Stimulated activated CD8-positive, alpha-beta memory T cell treated with anti-CD3 and anti-CD28 coated beads, Interleukin-12 subunit alpha, Interleukin-12 subunit beta, amount 100 ng/mL, for 24 hours (primary cell): ENCODE data around the gene DHRS3.

Source experiments
- DNase-seq: peaks from one replicate; pipeline ENCODE4 v3.0.0-alpha.2; 2020; ENCODE audit errors: extremely low read depth

The DHRS3 gene

DNA sequence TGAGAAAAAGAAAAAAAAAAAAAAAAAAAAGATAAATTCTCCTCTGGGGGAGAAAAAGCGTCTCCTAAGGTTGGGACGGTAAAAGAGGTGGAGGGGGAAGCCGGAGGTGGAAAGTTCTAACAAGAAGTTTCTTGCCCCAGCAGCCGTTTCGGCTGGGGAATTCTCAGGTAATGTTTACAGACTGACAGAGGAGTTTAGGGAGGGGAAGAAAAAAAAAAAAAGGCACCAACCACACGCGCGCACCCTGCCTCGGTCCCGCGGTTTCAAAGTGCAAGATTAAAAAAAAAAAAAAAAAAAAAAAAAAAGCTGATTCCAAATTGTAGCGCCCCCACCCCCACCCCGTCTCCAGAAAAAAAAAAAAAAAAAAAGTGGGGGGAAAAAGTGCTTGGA, 504 bp downstream of the DHRS3 start:
- DNase-seq = no peak

- no peak for DNase-seq
Observed at GRCh38 chr1:12616709-12617373, 1.2 kb downstream of the DHRS3 start.

GRCh38 chr1:12615865-12616708, 1.9 kb downstream of the DHRS3 start:
- DNase-seq = no peak

DNA sequence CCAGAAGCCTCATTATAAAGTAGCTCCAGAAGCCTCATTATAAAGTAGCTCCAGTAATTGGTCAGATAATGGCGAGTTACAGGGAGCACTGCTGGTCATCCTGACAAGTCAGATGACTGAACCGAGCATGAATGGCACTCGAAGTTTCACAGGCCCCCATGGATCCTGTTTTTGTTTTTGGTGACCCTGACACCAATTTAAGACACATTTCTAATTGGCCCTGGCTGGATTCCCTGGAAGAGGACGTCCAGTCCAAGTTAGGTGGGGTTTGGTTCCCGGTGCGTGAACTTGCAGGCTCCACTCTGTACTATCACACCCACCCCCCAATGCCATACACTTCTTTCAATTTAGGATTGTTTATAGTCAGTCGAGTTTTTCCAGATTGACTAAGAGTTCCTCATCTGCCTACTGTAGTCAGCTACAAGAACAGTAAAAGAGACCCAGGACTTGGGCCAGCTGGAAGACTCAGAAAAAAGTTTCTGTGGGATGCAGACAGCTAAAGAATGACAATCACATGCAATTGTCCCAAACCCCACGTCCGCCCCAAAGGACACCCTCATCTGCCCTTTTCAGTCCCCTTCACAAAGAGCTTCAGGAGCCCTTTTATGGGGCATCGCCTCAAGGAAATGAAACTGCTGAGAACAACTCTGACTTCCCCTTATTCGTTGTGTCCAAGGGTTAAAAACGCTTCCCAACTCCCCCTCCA, 2.7 kb downstream of the DHRS3 start:
- no peak for DNase-seq

GRCh38 chr1:12614402-12615158, 3.4 kb downstream of the DHRS3 start:
- no peak for DNase-seq

DNA sequence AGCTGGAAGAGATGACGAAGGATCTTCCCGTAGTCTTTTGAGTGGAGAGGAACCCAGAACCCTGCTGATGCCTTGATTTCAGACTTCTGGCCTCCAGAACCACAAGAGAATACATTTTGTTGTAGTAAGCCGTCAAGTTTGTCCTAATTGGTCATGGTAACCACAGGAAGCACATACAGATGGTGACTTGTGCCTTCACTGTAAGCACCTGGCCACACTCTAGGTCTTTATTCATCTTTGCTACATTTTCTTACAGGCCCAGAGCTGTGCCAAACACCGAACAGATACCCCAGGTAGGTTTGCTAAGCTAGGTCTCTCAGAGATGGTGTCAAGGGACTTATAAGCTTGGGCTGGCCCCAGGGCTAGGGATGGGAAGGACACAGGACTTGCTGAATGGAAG, 4.8 kb downstream of the DHRS3 start:
- DNase-seq = no peak

GRCh38 chr1:12610941-12611340, 7.1 kb downstream of the DHRS3 start:
- DNase-seq = no peak

DNA sequence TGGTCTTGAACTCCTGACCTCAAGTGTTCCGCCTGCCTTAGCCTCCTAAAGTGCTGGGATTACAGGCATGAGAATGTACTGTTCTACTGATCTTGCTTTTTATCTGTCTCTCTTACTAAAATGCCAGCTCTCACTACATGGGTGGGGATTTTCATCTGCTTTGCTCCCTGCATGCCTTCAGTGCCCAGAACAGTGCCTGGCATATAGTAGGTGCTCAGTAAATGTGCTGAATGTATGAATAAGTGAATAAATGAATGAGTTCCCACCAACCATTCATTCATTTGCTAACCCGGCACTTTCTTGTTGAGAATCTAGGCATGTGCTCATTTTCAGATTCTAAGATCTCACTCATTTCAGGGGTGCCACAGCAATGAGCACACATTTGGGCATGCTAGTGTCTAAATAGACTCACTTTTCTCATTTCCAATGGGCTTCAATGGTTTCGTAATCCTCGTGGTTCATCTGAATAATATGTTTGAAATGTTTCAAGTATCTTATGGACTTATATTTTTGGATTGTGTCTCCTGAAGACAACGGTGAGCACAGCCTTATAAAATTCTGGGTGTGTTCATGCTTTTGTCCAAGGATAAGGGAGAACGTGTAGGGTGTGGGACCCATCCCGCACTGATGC, 7.6 kb downstream of the DHRS3 start:
- DNase-seq = no peak

DNA sequence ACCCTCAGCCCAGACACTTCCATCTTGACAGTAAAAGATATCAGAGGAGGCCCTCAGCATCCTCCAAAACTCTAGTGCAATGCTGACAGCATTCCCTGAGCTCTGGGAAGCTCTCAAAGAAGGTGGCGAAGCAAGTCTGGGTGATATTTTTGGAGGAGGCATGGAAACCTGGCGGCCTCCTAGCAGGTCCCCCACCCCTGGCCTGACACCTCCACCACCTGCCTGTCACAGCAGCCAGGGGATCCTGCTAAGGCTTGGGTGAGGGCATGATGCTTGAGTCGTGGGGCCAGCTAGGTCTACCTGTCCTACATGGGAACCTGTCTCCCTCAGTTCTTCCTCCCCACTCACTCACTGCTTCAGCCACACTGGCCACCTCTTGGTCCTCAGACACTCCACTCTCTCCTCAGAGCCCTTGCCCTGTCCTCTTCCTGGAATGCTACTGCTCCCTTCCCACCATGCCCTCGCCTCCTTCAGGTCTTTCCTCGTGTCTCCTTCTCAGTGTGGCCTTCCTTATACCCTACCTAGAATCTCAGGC, 8.5 kb downstream of the DHRS3 start:
- no peak for DNase-seq

GRCh38 chr1:12608311-12608957, 9.6 kb downstream of the DHRS3 start:
- DNase-seq = no peak

- no peak for DNase-seq
Observed at GRCh38 chr1:12607263-12607662, 10.7 kb downstream of the DHRS3 start.

DNA sequence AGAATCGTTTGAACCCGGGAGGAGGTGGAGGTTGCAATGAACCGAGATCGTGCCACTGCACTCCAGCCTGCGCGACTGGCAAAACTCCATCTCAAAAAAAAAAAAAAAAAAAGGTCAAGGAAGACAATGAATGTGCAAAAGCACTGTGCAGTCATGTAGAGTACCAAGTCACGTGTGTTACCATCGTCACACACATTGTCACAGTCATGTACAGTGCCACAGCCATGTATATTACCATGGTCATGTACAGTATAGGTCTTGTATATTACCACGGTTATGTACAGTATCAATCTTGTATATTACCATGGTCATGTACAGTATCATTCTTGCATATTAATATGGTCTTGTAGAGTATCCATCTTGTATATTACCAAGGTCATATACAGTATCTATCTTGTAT, 13.0 kb downstream of the DHRS3 start:
- no peak for DNase-seq

DNA sequence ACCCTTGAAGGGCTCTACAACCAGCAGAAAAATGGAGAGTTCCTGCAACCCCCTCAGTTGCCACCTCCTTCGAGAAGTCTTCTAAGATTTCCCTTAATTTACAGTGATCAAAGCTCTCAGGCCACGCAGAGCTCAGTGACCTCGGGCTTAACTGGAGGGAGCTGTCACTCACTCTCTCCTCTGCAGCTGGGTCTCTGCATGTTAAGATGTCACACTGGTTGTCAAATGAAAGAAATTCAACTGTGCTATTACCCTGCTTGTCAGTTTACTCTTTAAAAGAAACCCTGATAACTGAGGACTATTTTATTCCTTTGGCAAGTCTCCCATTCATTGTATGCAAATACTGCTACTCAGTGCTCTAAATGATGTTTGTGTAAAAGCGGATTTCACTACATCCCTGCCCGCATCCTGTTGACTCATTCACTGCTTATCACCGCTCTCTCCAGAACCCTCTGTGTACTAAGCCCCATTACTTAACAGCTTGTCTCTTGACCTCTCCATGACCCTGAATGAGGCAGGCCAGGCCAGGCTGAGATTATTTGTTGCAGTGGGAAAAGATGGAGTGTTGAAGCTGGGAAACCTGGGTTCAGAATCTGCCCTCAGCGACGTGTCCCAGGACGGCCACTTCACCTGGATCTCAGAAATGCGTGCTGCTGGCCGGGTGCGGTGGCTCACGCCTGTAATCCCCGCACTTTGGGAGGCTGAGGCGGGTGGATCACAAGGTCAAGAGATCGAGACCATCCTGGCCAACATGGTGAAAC, 13.7 kb downstream of the DHRS3 start:
- DNase-seq = no peak

DNA sequence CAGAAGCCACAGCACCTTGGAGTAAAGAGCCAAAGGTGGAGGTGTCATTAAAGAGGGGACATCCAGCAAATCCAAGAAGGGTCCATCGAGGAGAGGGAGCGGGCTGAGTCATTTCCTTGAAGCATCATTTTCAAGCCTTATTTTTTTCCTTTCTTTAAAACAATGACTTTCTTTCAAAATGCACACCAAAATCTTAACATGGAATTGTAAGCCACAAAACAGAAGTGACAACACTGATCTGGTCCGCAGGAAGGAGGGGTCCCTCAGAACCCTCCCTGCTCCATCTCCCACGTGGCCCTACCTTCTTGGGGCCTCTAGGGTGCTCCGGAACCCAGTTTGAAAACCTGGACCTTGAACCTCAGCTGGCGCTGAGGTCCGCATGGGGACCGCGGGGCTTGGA, 14.8 kb downstream of the DHRS3 start:
- DNase-seq = no peak

- DNase-seq = no peak
Observed at GRCh38 chr1:12602659-12603024, 15.4 kb downstream of the DHRS3 start.

GRCh38 chr1:12601700-12602658, 16.0 kb downstream of the DHRS3 start:
- DNase-seq = no peak

DNA sequence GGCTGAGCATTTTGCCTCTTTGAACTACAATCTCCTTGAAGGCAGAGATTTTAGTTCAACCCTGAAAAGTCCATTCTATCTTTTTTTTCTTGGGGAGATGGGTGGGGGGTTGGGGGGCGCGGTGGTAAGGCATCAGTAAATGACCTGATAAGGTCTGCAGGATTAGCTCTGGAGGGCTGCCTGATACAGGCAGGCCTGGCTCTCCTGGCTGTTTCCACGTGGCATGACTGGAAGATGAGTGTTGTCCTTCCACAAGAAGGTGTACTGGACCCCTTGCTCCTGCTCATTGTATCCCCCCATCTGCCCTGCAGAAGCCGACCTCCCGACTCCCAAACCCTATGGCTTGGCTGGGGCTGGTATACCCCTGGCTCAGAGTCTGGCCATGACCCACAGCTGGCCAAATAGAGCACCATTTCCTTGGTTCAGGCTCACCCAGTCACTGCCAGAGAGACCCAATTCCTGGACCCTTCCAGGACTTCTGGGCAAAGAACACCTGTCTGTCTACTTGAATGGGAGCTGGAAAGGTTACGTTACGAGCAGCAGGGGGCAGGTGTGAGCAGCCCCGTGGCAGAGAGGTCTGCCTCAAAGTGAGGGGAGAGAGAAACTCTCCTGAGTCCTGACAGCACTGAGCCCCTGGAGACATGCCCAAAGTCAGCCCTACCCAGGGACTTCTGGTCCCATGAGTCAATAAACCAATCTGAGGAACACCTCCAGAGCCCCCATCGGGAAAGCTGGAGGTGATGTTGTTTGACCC, 17.0 kb downstream of the DHRS3 start:
- no peak for DNase-seq

DNA sequence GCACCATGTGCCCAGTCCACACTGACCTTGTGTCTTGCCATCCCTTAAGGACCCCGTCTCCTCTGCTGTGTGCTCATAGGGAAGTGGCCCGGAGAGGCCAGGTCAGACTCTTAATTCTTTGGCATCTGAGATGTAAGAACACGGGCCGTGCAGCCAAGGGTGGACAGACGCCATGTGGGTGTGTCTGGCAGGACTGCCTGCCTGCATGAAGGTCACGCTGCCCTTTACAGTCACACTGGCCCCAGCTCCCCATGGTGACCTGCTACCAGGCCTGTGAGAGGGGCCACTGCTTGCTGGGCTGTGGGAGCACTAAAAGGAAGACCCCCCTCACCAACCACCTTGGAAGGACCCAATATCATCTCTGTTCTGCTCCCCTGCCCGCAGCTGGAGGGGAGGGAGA, 17.7 kb downstream of the DHRS3 start:
- no peak for DNase-seq
